ENCODE data around the gene CSF3R. TPM values are rescaled to one million over a fixed set of nuclear protein-coding genes. Genes with fewer than 3 reads are reported as not detected.

The CSF3R gene
- total and polyA plus RNA-seq, 9 of the 15 experiments (the other 6 are each of a cell fraction or from before 2014, with no cell fraction given): 0.21 to 0.86 (median 0.40) TPM; not detected in 1

GRCh38 chr1:36464605-36465393 is 17.9 kb downstream of the CSF3R start (continued):
- TF ChIP-seq ZNF212 (CRISPR knock-in tag; IDR thresholded peaks at IDR 0.05) (no peak), ZNF395 (CRISPR knock-in tag; IDR thresholded peaks at IDR 0.05) (peak; percentile 95; the same call in 1 of the 2 replicates), ATF2 (CRISPR knock-in tag; IDR thresholded peaks at IDR 0.05) (no peak), RUNX1 (IDR thresholded peaks at IDR 0.05; ENCODE audit: low read depth) (no peak), ZNF696 (CRISPR knock-in tag; conservative IDR thresholded peaks at IDR 0.05) (no peak), FOSL1 (tag; conservative IDR thresholded peaks at IDR 0.05) (no peak; the same call in 1 of the 2 replicates), TGIF2 (CRISPR knock-in tag; IDR thresholded peaks at IDR 0.05) (no peak), MECOM (CRISPR knock-in tag; IDR thresholded peaks at IDR 0.05) (peak; percentile 65; the same call in 1 of the 2 replicates), BRD4 (IDR thresholded peaks at IDR 0.05) (no peak; the same call in 1 of the 2 replicates), ZNF717 (CRISPR knock-in tag; IDR thresholded peaks at IDR 0.05) (no peak), GTF2E2 (tag; IDR thresholded peaks at IDR 0.05) (no peak; the same call in 1 of the 2 replicates), YY1 (IDR thresholded peaks at IDR 0.05; ENCODE audit: borderline replicate concordance in 1 of 3, control insufficient read depth in 1 of 3, extremely low read depth in 1 of 3, insufficient read depth in 3 of 3, insufficient read length in 1 of 3, insufficient replicate concordance in 2 of 3, low read depth in 1 of 3, low read length in 2 of 3) (no peak), TCF7L2 (IDR thresholded peaks at IDR 0.05; ENCODE audit: low read depth, low read length) (no peak), PHF21A (IDR thresholded peaks at IDR 0.05; ENCODE audit: borderline replicate concordance, low read depth) (no peak), ZKSCAN1 (IDR thresholded peaks at IDR 0.05; ENCODE audit: low read depth, low read length) (no peak), GATAD2B (IDR thresholded peaks at IDR 0.05; ENCODE audit: borderline replicate concordance) (no peak), BCOR (IDR thresholded peaks at IDR 0.05) (peak; percentile 60), IFI16 (CRISPR knock-in tag; IDR thresholded peaks at IDR 0.05) (no peak), PHB2 (IDR thresholded peaks at IDR 0.05; ENCODE audit: low read depth) (no peak), RFX7 (CRISPR knock-in tag; IDR thresholded peaks at IDR 0.05) (no peak), SRSF7 (optimal IDR thresholded peaks at IDR 0.05; ENCODE audit: low read depth, low read length) (no peak), ZNF766 (CRISPR knock-in tag; conservative IDR thresholded peaks at IDR 0.05) (peak; percentile 32; the same call in 1 of the 2 replicates), FOXJ2 (tag; IDR thresholded peaks at IDR 0.05) (no peak), POLR2A (conservative IDR thresholded peaks at IDR 0.05) (peak; percentile 9; the same call in 1 of the 2 replicates)
- TF ChIP-seq, protein P1, sequence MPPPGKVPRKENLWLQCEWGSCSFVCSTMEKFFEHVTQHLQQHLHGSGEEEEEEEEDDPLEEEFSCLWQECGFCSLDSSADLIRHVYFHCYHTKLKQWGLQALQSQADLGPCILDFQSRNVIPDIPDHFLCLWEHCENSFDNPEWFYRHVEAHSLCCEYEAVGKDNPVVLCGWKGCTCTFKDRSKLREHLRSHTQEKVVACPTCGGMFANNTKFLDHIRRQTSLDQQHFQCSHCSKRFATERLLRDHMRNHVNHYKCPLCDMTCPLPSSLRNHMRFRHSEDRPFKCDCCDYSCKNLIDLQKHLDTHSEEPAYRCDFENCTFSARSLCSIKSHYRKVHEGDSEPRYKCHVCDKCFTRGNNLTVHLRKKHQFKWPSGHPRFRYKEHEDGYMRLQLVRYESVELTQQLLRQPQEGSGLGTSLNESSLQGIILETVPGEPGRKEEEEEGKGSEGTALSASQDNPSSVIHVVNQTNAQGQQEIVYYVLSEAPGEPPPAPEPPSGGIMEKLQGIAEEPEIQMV (tag; conservative IDR thresholded peaks at IDR 0.05; ENCODE audit: low read depth): no peak
- TF ChIP-seq, protein P2, sequence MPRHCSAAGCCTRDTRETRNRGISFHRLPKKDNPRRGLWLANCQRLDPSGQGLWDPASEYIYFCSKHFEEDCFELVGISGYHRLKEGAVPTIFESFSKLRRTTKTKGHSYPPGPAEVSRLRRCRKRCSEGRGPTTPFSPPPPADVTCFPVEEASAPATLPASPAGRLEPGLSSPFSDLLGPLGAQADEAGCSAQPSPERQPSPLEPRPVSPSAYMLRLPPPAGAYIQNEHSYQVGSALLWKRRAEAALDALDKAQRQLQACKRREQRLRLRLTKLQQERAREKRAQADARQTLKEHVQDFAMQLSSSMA (CRISPR knock-in tag; IDR thresholded peaks at IDR 0.05): no peak

Measured in K562 (cell line).